Measurements from ENCODE around the gene FHOD3.

FHOD3 gene

DNA sequence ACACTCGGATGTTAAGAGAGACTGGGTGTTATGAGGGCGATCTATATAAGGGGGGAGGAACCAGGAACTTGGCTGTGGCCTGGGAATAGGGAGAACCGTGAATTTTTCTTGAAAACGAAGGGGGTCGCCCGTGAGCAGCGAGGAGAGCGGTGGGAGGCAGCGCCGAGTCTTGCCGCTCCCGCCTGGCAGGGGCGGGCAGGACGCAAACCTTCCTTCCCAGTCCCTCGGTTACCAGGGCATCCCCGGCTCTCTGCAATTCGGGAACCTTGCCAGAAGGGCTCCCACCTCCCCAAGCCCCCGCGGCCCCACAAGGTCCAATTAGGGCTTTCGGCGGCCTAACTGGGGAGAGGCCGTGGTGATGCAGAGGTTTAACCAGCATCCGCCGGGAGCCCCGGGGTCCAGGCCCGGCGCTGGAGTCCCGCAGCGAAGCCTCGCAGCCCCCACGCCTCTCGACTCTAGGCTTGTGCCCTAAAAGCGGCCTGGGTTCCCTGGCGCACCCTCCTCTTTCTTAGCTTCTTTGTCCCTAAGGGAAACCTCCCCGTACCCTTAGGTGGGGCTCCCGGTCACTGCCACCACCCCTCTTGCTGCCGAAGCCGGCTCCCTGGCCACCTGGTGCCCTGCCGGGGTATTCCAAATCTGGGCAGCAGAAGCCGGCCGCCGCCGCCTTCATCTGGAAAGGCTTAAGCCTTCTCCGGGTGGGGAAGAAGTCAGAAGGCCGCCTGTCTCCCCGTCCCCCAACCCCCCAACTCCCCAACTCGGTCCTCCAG lies 680 bp upstream of the FHOD3 start:
- DNase-seq (ENCODE audit: low read depth) = peak; percentile 80

DNA sequence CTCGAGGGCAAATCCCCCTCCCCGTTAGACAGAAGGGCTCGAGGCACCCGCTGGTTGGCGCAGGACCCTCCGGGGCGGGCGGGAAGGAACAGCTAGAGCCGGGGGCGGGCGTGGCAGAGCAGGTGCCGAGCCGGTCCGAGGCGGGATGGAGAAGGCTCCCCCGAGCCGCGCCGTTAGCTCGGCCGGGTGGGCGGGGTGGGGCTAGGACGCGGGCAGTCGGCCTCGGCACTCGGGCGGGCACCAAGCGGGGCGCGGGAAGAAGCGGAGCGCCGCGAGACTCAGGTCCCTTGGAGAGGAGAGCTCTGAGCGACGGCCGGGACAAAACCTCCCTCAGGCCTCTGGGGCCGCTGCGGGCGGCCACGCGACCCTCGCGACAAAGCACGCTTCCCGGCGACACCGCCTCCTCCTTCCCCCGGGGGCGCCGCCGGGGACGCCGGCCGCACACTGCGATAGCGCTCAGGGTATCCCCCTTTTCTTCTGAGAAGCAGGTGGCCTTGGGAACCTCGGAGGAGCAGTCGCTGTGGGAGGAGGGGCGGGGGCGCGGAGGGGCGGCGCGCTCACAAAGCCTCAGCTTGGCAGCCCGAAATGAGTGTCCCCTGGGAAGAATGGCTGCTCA lies 721 bp downstream of the FHOD3 start:
- no peak for DNase-seq (ENCODE audit: low read depth)

DNA sequence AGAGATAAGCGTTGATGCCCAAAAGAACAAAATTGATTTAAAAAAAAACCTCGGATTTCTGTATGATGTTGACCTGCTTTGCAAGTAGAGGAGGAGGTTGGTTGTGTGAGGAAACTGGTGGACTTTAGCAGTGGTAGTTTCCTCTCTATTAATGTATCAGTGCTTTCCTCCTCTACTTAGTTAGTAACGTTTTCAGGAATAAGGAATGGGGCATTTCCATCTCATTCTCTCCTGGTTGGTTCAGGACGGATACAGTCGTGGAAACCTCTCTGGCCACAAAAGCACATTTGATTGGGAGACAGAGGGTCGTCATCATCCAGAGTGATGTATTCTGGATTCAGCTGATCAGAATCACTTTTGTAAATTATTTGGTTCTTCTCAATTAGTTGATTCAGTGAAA lies 1.5 kb downstream of the FHOD3 start:
- DNase-seq (ENCODE audit: low read depth) = no peak

DNA sequence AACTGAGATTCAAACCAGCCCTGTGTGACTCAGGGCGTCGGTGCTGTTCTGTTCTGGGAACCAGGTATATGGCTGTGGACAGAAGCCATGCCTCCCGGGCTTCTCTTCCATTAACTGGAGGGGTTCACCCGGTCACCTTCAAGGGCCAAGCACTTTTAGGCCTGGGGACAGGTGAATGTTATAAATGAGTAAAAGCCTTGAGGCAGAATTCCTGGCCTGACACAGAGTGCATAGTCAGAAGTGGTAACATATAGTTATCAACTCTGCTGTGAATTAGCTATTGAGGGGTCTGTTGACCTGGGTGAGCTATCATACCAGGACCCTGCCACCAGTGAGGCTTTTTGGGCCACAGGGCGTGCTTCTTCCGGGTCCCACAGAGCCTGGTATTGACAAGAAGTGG lies 2.7 kb downstream of the FHOD3 start:
- no peak for DNase-seq (ENCODE audit: low read depth)

DNA sequence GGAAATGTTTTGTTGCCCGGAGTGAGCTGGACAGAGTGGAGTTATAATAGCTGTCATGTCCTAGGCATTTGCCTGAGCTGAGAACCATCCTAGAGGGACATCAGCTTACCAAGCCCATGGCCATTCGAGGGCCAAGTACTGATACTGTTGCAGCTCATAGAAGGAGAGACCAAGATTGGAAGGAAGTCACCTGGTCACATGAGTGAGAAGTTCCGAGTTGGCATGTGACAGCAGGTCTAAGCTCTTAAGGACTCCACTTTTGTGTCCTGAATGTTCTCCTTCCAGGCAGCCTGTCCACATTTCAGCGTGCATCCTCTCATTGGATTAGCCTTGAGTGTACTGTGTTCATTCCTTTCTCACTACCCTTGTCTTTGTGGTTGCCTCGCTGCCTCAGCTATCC lies 4.4 kb downstream of the FHOD3 start:
- no peak for DNase-seq (ENCODE audit: low read depth)

DNA sequence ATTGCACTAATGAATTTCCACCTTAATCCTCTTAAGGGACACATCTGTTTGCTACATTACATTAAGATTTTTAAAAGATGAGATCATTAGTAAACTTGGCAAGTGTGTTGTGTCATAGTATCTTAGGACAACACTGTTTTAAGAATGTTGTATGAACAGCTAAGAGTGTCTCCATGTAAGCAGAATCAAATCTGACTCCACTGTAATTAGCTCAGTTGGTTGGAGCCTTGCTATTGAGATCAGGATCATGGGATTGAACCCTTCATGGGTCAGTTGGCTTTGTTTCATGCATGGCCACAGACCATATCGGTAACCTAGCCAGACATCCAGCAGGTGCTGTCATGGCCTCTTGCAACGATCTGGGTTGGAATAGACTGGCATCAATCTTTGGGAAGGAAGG lies 5.2 kb downstream of the FHOD3 start:
- DNase-seq (ENCODE audit: low read depth) = peak; percentile 68

DNA sequence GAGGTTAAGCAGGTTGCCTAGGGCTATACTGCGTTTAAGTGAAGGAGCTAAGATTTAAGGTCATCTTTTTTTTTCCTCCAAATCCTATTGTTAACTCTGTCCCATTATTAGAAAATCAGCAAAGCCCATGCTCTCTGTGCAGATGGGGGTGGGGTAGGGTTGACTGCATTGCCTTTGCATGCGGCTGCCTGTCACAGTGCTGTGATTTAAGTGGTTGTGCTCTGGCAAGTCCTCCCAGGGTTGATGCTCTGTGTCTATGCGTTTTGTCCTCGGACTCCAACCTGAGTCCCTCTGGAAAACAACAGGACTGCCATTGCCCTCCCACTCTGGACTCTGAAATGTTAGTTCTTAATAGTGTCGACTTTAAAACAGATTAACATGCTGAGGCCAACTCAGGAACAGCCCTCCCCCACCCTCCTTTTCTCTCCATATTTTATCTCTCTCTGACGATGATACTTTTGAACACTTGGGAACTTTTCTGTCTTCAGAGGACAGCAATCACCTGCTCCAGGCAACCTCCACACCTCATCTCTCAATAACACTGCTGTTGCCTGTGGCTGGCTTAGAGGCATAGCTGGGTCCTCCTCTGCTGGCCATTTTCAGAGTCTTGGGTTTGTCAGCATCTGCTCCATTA lies 5.8 kb downstream of the FHOD3 start:
- DNase-seq (ENCODE audit: low read depth) = no peak

DNA sequence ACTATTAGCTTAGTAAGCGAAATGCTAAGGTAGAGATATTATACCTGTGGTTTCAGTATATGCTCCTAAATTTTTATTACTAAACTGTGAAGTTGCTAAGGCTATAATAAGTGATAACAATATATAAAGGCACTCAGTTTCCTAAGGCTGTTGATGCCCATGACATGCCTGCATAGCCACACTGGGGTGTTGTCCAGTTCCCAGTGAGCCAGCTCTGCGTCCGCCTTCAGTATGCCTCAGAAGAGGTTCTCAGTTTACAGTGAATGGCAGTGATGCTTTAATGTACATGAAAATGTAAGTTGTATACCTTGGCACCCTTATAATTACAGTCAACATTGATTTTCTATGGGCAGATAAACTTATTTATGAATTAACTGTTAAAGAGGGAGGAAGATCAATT lies 7.2 kb downstream of the FHOD3 start:
- no peak for DNase-seq (ENCODE audit: low read depth)

DNA sequence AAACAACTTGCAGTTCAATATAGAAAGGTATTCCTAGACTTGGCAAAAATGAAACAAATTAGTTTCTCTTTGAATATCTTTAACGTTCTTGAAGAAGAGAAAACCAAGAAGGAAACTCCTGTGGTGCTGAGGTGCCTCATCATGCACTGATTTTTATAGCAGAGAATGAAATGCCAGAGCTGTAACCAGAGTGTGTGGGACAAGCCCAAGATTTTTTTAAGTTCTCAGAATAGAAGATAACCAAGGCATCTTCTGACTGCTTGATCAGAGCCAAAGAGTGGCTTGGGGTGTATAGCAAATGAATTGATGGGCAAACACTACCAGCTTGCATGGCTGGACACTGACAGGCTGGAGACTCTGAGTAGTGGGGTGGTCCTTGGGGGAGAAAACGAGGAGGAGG lies 7.9 kb downstream of the FHOD3 start:
- DNase-seq (ENCODE audit: low read depth) = no peak

DNA sequence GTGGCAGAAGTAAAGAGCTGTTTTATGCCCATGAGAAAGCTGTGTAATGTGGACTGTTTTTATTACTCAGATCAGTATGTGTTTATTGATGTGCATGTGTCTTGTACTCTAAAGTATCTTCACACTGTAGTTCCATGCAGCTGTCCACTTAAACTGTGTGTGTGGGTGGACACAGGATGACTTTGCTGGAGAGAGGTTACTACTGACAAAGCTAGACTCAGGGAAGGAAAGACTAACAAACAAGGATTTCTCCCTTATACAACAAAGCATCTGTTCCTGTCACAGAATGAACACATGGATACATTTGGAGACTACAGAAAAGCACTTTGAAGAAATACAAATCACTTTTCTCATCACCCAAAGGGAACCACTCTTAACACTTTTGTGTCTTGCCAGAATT lies 10.0 kb downstream of the FHOD3 start:
- DNase-seq (ENCODE audit: low read depth) = no peak

DNA sequence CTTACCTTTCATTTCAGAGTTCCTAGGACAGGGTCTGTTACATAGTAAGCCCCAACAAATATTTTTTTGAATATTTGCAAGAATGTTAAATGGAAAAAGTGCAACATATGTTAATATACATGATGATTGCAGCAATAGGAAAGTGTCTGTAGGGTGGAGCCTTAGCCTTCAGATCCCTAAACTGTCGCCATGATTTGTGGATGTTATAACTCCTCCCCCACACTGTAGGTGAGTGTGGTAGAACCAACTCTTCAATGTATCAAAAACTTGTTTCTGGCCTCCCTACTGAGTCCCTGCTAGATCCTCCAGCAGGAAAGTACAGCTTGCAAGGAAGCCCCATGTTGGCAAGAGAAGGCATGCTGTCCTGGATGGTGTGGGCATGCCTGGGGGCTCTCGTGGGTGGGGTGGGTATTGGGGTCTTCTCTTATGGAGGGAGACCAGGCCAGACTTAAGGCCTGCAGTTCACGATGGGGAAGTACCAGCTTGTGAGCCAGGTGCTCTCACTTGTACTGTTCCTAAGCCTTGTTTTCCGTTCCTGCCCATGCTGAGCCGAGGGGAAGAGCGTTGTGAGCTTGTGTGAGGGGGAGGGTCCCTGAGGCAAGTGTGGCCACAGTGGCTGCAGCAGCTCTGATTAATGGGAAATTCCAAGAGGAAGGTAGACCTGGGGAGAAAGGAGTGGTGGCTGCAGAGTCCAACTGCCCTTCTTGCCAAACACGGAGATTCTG lies 11.4 kb downstream of the FHOD3 start:
- no peak for DNase-seq (ENCODE audit: low read depth)

DNA sequence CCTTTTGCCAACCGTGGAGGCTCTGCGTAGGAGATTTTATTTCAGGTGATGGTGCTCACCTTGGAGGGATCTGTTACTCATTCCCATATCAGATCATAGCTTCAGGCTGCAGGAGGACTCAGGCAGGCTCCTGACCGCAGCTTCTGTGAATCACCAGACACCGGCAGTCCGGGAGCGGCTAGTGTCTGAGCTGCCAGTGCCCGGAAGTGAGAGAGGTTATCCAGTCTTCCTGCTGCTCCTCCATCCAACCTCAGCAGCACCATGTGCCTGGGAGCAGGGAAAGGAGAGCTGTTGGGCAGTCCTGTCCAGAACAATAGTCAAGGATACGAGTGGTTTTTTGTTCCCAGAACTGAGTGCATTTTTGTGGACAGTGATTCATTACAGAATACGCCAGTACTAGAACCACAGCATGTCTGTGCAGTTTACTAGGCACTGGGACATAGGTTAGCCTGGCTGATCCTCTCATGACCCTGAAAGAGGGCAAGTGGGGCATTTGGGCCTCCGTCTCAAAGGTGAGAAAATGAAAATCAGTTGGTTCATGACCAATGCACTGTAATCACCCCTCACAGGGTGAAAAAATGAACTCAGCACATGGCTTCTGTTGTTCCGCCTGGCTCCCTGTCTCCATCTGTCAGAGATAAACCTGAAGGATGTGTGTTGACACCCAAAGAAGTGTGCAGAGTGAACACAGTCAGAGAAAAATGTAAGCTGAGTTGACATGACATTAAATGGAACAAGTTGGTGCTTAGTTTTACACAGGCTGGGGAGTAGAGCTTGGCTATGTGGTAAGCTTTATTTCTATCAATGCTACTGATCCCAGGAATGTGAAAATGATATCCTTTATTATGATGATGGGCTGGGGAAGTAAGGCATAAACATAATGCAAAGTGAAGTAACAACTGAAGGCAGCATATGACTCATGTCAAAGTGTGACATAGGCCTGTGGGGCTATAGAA lies 12.2 kb downstream of the FHOD3 start:
- DNase-seq (ENCODE audit: low read depth) = peak; percentile 100

DNA sequence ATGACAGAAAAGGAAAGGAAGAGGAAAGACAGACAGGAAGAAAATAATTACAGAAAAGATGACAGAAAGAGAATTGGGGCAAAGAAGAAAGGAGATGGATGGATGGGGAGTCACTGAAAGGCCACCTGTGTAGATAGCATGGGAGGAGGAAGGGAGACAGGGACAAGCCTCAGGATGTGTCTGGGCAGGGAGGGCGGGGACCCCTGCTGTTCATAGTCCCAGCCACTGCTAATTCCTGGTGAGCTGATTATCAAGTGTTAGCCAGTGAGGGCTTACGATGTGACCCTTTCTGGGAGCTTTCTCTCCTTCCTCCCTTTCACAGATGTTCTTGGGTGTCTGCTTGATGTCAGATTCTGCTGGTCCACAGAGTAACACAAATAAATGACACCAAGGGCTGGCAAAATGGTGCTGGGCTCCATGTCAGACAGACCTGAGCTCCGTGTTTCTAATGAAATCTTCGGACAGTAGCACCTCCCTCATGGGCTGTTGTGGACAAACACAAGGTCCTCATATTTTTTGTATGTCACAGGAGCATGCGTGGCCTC lies 13.6 kb downstream of the FHOD3 start:
- DNase-seq (ENCODE audit: low read depth) = no peak

DNA sequence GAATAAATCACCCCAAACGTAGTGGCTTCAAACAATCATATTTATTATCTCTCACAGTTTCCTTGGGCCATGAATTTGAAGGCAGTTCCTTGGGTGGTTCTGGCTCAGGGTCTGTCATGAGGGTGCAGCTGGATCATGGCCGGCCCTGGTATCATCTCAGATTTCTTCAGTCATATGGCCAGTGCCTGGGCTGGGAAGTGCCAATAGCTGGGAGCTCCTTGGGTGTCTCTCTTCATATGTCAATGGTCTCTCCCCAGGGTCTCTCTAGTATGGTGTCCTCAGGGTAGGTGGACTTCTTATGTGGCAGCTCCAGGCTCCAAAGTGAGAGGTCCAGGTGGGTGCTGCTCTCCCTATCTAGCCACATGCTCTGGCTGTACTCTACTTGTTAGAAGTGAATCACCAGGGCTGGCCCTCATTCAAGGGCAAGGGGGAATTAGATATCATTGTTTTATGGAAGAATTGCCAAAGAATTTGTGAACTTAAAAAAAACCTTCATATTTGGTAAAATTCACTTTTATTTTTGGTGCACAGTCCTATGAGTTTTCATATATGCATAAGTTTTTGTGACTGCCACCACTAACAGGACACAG lies 15.4 kb downstream of the FHOD3 start:
- DNase-seq (ENCODE audit: low read depth) = peak; percentile 64

DNA sequence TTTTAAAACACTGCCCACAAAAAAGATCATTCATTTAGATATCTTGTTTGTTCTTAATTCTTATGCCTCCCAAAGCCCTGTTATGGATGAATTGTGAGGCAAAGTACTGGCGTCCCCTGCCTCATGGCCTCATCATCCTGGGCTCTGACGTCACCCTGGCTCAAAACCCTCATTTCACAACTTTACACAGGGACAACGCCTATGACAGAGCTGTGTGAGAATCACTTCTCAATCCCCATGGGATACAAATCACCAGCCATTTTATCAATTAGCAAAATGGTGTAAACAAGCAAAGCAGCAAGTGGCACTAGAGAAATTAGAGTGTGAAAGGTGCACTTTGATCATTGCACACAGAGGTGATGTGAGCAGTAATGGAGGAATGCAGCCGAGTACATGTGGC lies 16.6 kb downstream of the FHOD3 start:
- DNase-seq (ENCODE audit: low read depth) = peak; percentile 58

DNA sequence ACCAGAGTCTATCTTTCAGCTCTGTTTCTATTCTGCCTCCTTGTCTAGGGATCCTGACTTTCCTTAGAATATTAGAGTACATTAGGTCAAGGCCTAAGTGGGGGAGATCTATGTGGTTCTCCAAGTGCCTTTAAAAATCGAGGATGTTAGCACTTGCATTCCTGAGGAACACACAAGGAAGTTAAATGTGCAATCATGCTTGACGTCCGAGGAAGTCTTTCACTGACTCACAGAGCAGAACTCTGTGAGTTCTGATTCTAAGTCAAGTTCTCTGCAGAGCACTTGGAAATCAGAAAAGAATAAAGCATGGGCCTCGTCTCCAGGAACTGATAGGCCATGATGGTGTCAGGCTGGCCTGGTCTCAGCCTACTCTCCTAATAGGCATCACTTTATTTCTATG lies 17.2 kb downstream of the FHOD3 start:
- DNase-seq (ENCODE audit: low read depth) = peak; percentile 97

DNA sequence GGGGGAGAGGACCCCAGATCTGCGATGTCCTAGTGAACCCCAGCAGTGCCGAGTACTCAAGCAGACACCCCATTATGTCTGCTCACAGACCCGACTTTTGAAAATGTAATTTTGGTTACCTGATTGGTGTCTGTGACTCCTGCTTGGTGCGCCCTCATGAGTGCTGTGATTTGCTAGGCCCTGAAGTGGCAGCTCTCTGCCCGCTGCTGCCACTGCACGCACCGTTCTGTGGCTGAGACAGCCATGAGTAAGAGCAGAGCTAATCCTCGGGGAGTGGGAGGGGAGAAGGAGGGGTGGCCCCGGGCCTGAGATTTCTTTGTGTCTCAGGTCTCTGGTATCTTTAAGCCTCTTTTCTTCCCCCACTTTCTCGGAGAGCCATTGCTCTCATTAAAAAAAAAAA lies 18.2 kb downstream of the FHOD3 start:
- DNase-seq (ENCODE audit: low read depth) = peak; percentile 85

DNA sequence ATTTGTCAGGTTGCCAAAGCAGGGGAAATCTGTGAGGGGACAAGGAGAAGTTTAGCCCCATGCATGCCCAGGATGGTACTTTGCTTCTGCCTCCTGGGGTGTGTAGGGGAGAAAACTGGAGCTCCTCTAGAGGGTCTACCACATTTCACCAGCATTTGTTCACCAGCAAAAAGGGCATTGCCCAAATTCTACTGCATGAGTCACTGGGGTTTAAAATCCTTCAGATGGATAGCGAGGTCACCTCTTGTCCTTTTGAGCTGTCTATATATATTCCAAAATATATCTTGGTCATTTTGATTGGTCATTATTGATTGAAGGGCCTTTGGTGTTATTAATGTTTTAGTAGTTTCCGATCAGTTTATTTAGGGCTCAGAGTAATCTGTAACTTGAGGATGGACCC lies 18.7 kb downstream of the FHOD3 start:
- DNase-seq (ENCODE audit: low read depth) = no peak

DNA sequence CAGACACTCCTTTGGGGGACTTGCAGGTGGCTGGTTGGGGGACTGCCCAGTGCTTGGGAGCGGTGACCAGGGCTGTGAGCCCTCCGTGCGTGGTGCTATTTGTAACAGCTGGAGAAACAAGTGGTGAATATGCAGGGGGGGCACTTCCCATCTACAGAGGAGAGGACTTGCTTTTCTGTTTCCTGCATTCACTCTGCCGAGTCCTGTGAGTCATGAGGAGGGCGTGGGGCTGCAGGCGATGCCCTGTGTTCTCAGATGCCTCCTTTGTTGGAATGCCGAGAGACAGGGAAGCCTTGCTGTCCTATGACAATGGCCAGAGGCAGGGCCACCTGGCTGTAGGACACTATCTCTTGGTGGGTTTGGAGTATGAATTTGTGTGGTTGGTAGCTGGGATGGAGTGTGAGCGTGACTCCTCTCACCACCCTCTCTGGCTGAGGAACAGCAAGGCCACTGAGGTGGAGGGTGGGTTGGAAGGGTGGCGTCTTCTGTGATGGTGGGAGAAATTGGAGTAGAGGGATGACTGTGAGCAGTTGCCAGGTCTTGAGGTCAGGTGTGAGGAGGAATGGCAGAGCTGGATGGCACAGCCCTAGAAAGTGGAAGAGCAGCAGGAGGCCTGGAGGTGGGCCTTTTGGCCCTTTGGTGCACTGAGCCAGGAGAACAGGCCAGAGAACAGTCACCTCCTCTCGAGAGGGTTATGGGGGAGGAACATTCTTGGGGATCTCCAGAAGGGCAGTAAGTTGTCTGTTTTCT lies 24.3 kb downstream of the FHOD3 start:
- peak; percentile 37 for DNase-seq (ENCODE audit: low read depth)

DNA sequence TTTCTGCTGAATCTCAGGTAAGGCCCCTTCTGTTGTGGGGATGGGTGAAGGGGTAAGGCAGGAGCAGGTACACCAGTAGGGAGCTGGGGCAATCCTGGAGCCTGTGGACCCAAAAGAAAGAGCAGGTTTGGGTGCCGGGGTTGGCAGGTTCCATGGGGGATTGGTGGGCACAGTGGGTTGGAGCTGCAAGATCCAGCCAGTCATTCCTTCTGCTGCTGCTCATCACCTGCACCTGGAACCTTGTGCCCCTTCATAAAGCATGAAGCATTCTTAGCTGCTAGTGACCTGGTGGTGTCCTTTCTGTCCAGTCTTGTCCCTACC lies 24.9 kb downstream of the FHOD3 start:
- no peak for DNase-seq (ENCODE audit: low read depth)
